H1 (cell line): ENCODE measurements around the gene FOXO4. TPM values are rescaled to one million over a fixed set of nuclear protein-coding genes. Genes with fewer than 3 reads are reported as not detected.
A peak's percentile ranks its signal among the peaks of the same experiment; 100 is the strongest.

ENCODE experiments used
- ASH2L ChIP-seq: fragments of 200-600, 300-600 bp; sonication (generic); IDR thresholded peaks from one replicate; pipeline ENCODE4 v1.7.1; 2017; ENCODE audit warnings: low read length
- CTCF ChIP-seq, 3 experiments: IDR thresholded peaks; 1 replicate in 2 of 3; 2 replicates in 1 of 3; pipeline versions ENCODE4 v1.5.1 to v1.6.1; 2011; ENCODE audit warnings: low read length in 3 of 3, mild to moderate bottlenecking in 3 of 3, inconsistent platforms in 2 of 3, low read depth in 1 of 3, moderate library complexity in 1 of 3; ENCODE audit not compliant: insufficient read depth in 1 of 3; ENCODE audit errors: control extremely low read depth in 1 of 3
- GABPA ChIP-seq: IDR thresholded peaks from 2 replicates; pipeline ENCODE4 v1.6.1; 2011; ENCODE audit warnings: mild to moderate bottlenecking, low read length, moderate library complexity, borderline replicate concordance; ENCODE audit not compliant: insufficient read depth
- HDAC2 ChIP-seq, 2 experiments: fragments of 300-600 bp in 1 of 2; sonication (generic) in 1 of 2; IDR thresholded peaks; 2 replicates each; pipeline ENCODE4 v1.6.1; 2011 to 2012; ENCODE audit warnings: low read depth in 2 of 2, low read length in 2 of 2, mild to moderate bottlenecking in 2 of 2, moderate library complexity in 2 of 2, borderline replicate concordance in 1 of 2, inconsistent platforms in 1 of 2
- HDAC6 ChIP-seq: IDR thresholded peaks from one replicate; pipeline ENCODE4 v1.7.1; 2012; ENCODE audit warnings: low read depth, mild to moderate bottlenecking, inconsistent platforms, low read length, moderate library complexity
- POLR2AphosphoS5 ChIP-seq: IDR thresholded peaks from 2 replicates; pipeline ENCODE4 v1.6.1; 2011; ENCODE audit warnings: low read depth, low read length
- RBBP5 ChIP-seq: IDR thresholded peaks from 2 replicates; pipeline ENCODE4 v1.7.1; 2012; ENCODE audit warnings: low read depth, mild to moderate bottlenecking, inconsistent platforms, low read length, moderate library complexity, borderline replicate concordance
- SP4 ChIP-seq: IDR thresholded peaks from 2 replicates; pipeline ENCODE4 v1.6.1; 2012; ENCODE audit warnings: low read length, inconsistent platforms
- USF2 ChIP-seq: IDR thresholded peaks from 2 replicates; pipeline ENCODE4 v1.6.1; 2011; ENCODE audit warnings: low read length, improper control_type of control experiment
- YY1 ChIP-seq: IDR thresholded peaks from 2 replicates; pipeline ENCODE4 v1.6.1; 2011; ENCODE audit warnings: low read depth, mild to moderate bottlenecking, low read length
- polyA plus RNA-seq, 7 experiments: library from polyadenylated mRNA; depleted of rRNA in 3 of 7; stranded (reverse) in 5 of 7; unstranded in 2 of 7; fragments of >200 nt in 5 of 7; fragments of 200-250 nt in 2 of 7; gene quantifications; 1 replicate in 5 of 7; 2 replicates in 1 of 7; 4 replicates in 1 of 7; pipeline versions ENCODE4 v1.2.1 to v1.2.3, GENCODE V29; 2011 to 2013; ENCODE audit warnings: missing spikeins in 2 of 7, mixed read lengths in 2 of 7
- total RNA-seq: library from RNA; stranded (reverse); fragmentation: NEBNext Ultra II Directional; extraction: Animal tissue kit (Norgen Biotek cat#: 25700); gene quantifications from 2 replicates; pipeline ENCODE4 v1.2.1, GENCODE V29; 2021

FOXO4 gene
- total and polyA plus RNA-seq, 2 of the 8 experiments (the other 6 are each of a cell fraction or from before 2014, with no cell fraction given) = 12.3 to 57.4 TPM

- no peak for TF ChIP-seq HDAC2 (IDR thresholded peaks at IDR 0.05; ENCODE audit: borderline replicate concordance in 1 of 2, low read depth in 2 of 2, low read length in 2 of 2)
- TF ChIP-seq GABPA = no peak
- no peak for TF ChIP-seq SP4
- TF ChIP-seq CTCF (IDR thresholded peaks at IDR 0.05; ENCODE audit: control extremely low read depth in 1 of 3, insufficient read depth in 1 of 3, low read depth in 1 of 3, low read length in 3 of 3) = no peak
- TF ChIP-seq POLR2AphosphoS5 = no peak
- TF ChIP-seq USF2 = no peak
- TF ChIP-seq HDAC6 = no peak
- TF ChIP-seq ASH2L = peak; percentile 83
- no peak for TF ChIP-seq YY1
- TF ChIP-seq RBBP5 = peak; percentile 64; the same call in 1 of the 2 replicates
Measured at GRCh38 chrX:71095981-71096759, 519 bp downstream of the FOXO4 start (continued).
